Measurements from ENCODE around the gene ZNF121.

The ZNF121 gene

GRCh38 chr19:9538183-9539058 lies 45.9 kb downstream of the ZNF121 start, which contains the start of gene ZNF426:
TSS of gene ZNF426 (minus strand) at chr19:9538645. CDS start at chr19:9536232, 2,413 bp downstream.
- no peak for FAIRE-seq

- no peak for FAIRE-seq
Observed at GRCh38 chr19:9535934-9536333, 48.4 kb downstream of the ZNF121 start.

- FAIRE-seq, result no peak
Observed at GRCh38 chr19:9531933-9532332, 52.4 kb downstream of the ZNF121 start.

- no peak for FAIRE-seq
Observed at GRCh38 chr19:9528757-9529336, 55.5 kb downstream of the ZNF121 start.

GRCh38 chr19:9523885-9524474 lies 60.3 kb downstream of the ZNF121 start:
- no peak for FAIRE-seq

All from colon (tissue), 2 donors.